PC-9 (cell line): ENCODE measurements around the gene SYDE2. TPM values are rescaled to one million over a fixed set of nuclear protein-coding genes. Genes with fewer than 3 reads are reported as not detected.

Source experiments
- BruUV-seq: library from RNA; stranded (reverse); fragments of 400-500 nt; replicated peaks from 2 replicates; lab custom pipeline; 2021; lab: Mats Ljungman, UMichigan
- CTCF ChIA-PET: fragments of 300-600 bp; sonication (Branson Sonifier 250); formaldehyde crosslinking; loops from one replicate; lab custom pipeline; 2022; ENCODE audit warnings: antibody characterized with exemption; lab: Charles Lee
- POLR2A ChIA-PET: fragments of 300-600 bp; sonication (Branson Sonifier 250); formaldehyde crosslinking; loops from one replicate; lab custom pipeline; 2022; ENCODE audit warnings: antibody characterized with exemption; ENCODE audit not compliant: unreplicated experiment; lab: Charles Lee
- DNase-seq, 2 experiments: peaks; one replicate each; pipeline versions ENCODE4 v3.0.0 to v3.0.0-alpha.2; 2015 to 2022; ENCODE audit warnings: mixed read lengths in 1 of 2
- H2AFZ ChIP-seq: fragments of 200-600 bp; sonication (generic); 2 replicates; pipeline ENCODE4 v1.8.1; 2017; ENCODE audit warnings: antibody characterized with exemption
- H3F3A ChIP-seq: fragments of 200-600 bp; sonication (generic); 2 replicates; pipeline ENCODE4 v1.8.1; 2017; ENCODE audit warnings: antibody characterized with exemption, mild to moderate bottlenecking, low read depth; ENCODE audit not compliant: insufficient read depth
- H3K27ac ChIP-seq: fragments of 200-600 bp; sonication (generic); 2 replicates; pipeline ENCODE4 v1.6.1; 2016; ENCODE audit warnings: mixed run types
- H3K27me3 ChIP-seq: fragments of 200-600 bp; sonication (generic); 2 replicates; pipeline ENCODE4 v1.6.1; 2016; ENCODE audit warnings: low read depth, mixed run types; ENCODE audit not compliant: insufficient read depth
- H3K36me3 ChIP-seq: fragments of 200-600 bp; sonication (generic); 2 replicates; pipeline ENCODE4 v1.6.1; 2016; ENCODE audit warnings: low read depth, mixed run types
- H3K4me1 ChIP-seq: fragments of 200-600 bp; sonication (generic); replicated peaks from 2 replicates; pipeline ENCODE4 v1.6.1; 2016; ENCODE audit warnings: mixed run types; ENCODE audit not compliant: insufficient read depth
- H3K4me2 ChIP-seq: fragments of 200-600 bp; sonication (generic); 2 replicates; pipeline ENCODE4 v1.6.1; 2017; ENCODE audit warnings: mixed run types
- H3K4me3 ChIP-seq: fragments of 200-600 bp; sonication (generic); 2 replicates; pipeline ENCODE4 v1.6.1; 2016; ENCODE audit warnings: mixed run types
- H3K79me2 ChIP-seq: fragments of 200-600 bp; sonication (generic); 2 replicates; pipeline ENCODE4 v1.6.1; 2017; ENCODE audit warnings: low read depth, mixed run types
- H3K9me2 ChIP-seq: fragments of 200-600 bp; sonication (generic); 2 replicates; pipeline ENCODE4 v1.8.1; 2017; ENCODE audit warnings: mild to moderate bottlenecking; ENCODE audit not compliant: insufficient read depth
- H3K9me3 ChIP-seq: fragments of 200-600 bp; sonication (generic); 2 replicates; pipeline ENCODE4 v1.8.1; 2016; ENCODE audit warnings: low read depth; ENCODE audit not compliant: insufficient read depth
- H4K20me1 ChIP-seq: fragments of 200-600 bp; sonication (generic); 2 replicates; pipeline ENCODE4 v1.8.1; 2017; ENCODE audit not compliant: insufficient read depth
- CTCF ChIP-seq: fragments of 200-600 bp; sonication (generic); conservative IDR thresholded peaks from 2 replicates; pipeline ENCODE4 v1.6.1; 2017; ENCODE audit warnings: mixed run types, antibody characterized with exemption, mild to moderate bottlenecking, moderate library complexity
- EZH2 ChIP-seq: fragments of 200-600 bp; sonication (generic); IDR thresholded peaks from 2 replicates; pipeline ENCODE4 v1.8.0; 2017; ENCODE audit warnings: antibody characterized with exemption, low read depth
- intact Hi-C: fragments of 100-400 bp; cut with micrococcal nuclease; formaldehyde crosslinking; loops from one replicate; pipeline ENCODE4 v1.10.0; 2022; ENCODE audit not compliant: unreplicated experiment
- total RNA-seq: library from RNA; stranded (reverse); gene quantifications from 2 replicates; pipeline ENCODE4 v1.2.3, GENCODE V29; 2021

Gene SYDE2
- total RNA-seq, 1 experiment from 2014 or later, result 10.3 TPM

GRCh38 chr1:85132078-85132720 is 68.6 kb downstream of the SYDE2 start:
- Histone ChIP-seq H3K9me2 (no peaks in the 10 kb centered on the region; the same call in 1 of the 2 replicates), H3K4me1 (peaks cover 30% of the 10 kb centered on the region), H4K20me1 (no peaks in the 10 kb centered on the region), H3K4me2 (no peak overlapping the region), H3K79me2 (no peaks in the 10 kb centered on the region), H3K9me3 (no peaks in the 10 kb centered on the region), H3K4me3 (no peak overlapping the region), H3K36me3 (no peaks in the 10 kb centered on the region), H3F3A (peaks cover 25% of the 10 kb centered on the region), H3K27me3 (no peaks in the 10 kb centered on the region), H3K27ac (no peak overlapping the region), H2AFZ (no peak overlapping the region)
- DNase-seq, result no peak
- no TSS peak for BruUV-seq
- CTCF ChIA-PET, result no interaction called here
- POLR2A ChIA-PET, result no interaction called here
- intact Hi-C loops, result no loop called here
- TF ChIP-seq CTCF, result no peak
- TF ChIP-seq EZH2, result no peak

GRCh38 chr1:85128316-85128715 is 72.5 kb downstream of the SYDE2 start:
- ChIA-PET CTCF (no interaction called here), POLR2A (no interaction called here)
- no peak overlapping the region for H2AFZ ChIP-seq
- H3K9me3 ChIP-seq, result no peaks in the 10 kb centered on the region
- no peak overlapping the region for H3K4me3 ChIP-seq
- no peaks in the 10 kb centered on the region for H3K9me2 ChIP-seq
- DNase-seq, result no peak
- H3K27ac ChIP-seq, result no peak overlapping the region
- H3K27me3 ChIP-seq, result no peaks in the 10 kb centered on the region
- intact Hi-C loops, result no loop called here
- no peak overlapping the region for H3K4me2 ChIP-seq
- no peaks in the 10 kb centered on the region for H3K79me2 ChIP-seq
- H3F3A ChIP-seq, result no peaks in the 10 kb centered on the region
- H3K4me1 ChIP-seq, result no peaks in the 10 kb centered on the region
- no peaks in the 10 kb centered on the region for H4K20me1 ChIP-seq
- TF ChIP-seq EZH2, result no peak
- TF ChIP-seq CTCF, result no peak
- no peaks in the 10 kb centered on the region for H3K36me3 ChIP-seq
- no TSS peak for BruUV-seq

- ChIA-PET CTCF (no interaction called here), POLR2A (no interaction called here)
- H3K27me3 ChIP-seq, result no peaks in the 10 kb centered on the region
- H3K9me2 ChIP-seq, result no peaks in the 10 kb centered on the region
- H3K27ac ChIP-seq, result no peak overlapping the region
- H4K20me1 ChIP-seq, result no peaks in the 10 kb centered on the region
- H3K4me1 ChIP-seq, result no peaks in the 10 kb centered on the region
- intact Hi-C loops, result no loop called here
- DNase-seq, result no peak
- no peaks in the 10 kb centered on the region for H3K9me3 ChIP-seq
- H3K4me2 ChIP-seq, result no peak overlapping the region
- no peak overlapping the region for H3K4me3 ChIP-seq
- peak overlapping the region; percentile 29; the same call in 1 of the 2 replicates for H2AFZ ChIP-seq
- TF ChIP-seq EZH2 (no peak), CTCF (no peak)
- BruUV-seq, result no TSS peak
- no peaks in the 10 kb centered on the region for H3K36me3 ChIP-seq
- no peaks in the 10 kb centered on the region for H3F3A ChIP-seq
- H3K79me2 ChIP-seq, result no peaks in the 10 kb centered on the region
Measured at GRCh38 chr1:85125891-85126290, 74.9 kb downstream of the SYDE2 start.
